Gastrocnemius medialis (tissue), 4 donors: ENCODE data around the gene SPTBN5.

Source experiments
- POLR2A ChIP-seq, 2 donors: fragments of 450-650 bp; IDR thresholded peaks; one replicate each; pipeline ENCODE4 v1.6.1; 2017; ENCODE audit warnings: antibody characterized with exemption in 2 of 2, mild to moderate bottlenecking in 2 of 2, moderate library complexity in 2 of 2
- TF ChIP-seq, protein P1 (sequence below), 5 experiments: fragments of 450-650 bp in 3 of 5; fragments of 200-600 bp in 2 of 5; sonication (generic) in 2 of 5; IDR thresholded peaks in 4 of 5; conservative IDR thresholded peaks in 1 of 5; 1 replicate in 4 of 5; 2 replicates in 1 of 5; pipeline ENCODE4 v1.5.1; 2016 to 2019; ENCODE audit warnings: antibody characterized with exemption in 5 of 5, mild to moderate bottlenecking in 3 of 5, moderate library complexity in 3 of 5

DNA sequence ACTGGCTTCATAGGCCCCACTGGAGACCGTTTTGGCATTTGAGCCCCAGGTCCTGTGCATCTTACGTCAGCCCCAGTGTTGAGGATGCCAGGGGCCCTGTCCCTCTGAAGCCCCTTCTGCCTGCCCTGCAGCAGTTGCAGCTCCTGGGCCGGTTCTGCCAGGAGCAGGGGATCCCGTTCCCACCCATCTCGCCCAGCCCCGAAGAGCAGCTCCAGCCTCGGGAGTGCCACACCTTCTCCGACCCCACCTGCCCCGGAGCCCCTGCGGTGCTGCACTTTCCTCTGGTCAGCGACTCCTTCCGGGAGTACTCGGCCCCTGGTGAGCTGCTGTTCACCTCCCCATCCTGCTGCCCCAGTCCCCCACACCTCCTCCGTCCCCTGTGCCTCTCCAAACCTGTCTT is 46.6 kb downstream of the SPTBN5 start:
- TF ChIP-seq, protein P1, sequence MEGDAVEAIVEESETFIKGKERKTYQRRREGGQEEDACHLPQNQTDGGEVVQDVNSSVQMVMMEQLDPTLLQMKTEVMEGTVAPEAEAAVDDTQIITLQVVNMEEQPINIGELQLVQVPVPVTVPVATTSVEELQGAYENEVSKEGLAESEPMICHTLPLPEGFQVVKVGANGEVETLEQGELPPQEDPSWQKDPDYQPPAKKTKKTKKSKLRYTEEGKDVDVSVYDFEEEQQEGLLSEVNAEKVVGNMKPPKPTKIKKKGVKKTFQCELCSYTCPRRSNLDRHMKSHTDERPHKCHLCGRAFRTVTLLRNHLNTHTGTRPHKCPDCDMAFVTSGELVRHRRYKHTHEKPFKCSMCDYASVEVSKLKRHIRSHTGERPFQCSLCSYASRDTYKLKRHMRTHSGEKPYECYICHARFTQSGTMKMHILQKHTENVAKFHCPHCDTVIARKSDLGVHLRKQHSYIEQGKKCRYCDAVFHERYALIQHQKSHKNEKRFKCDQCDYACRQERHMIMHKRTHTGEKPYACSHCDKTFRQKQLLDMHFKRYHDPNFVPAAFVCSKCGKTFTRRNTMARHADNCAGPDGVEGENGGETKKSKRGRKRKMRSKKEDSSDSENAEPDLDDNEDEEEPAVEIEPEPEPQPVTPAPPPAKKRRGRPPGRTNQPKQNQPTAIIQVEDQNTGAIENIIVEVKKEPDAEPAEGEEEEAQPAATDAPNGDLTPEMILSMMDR (IDR thresholded peaks at IDR 0.05 in 4 of 5, conservative IDR thresholded peaks at IDR 0.05 in 1 of 5) = no peak
- no peak for TF ChIP-seq POLR2A (IDR thresholded peaks at IDR 0.05)
